Sciatic nerve (tissue), 1 donor: ENCODE data around the gene NLRP3. TPM values are rescaled to one million over a fixed set of nuclear protein-coding genes. Genes with fewer than 3 reads are reported as not detected.

ENCODE experiments used
- total RNA-seq: library from RNA; stranded (reverse); fragmentation: NEBNext Ultra II Directional; extraction: Animal tissue kit (Norgen Biotek cat#: 25700); gene quantifications from one replicate; pipeline ENCODE4 v1.2.1, GENCODE V29; 2021
- donor health status: DM: no; HTN: no; CAD: no.

Gene NLRP3
- total RNA-seq, 1 donor from 2014 or later = 6.6 TPM

Other genes with a start within 250 kb of the NLRP3 start
- gene ZNF124, start 244.2 kb upstream of the NLRP3 start, total RNA-seq = 29.6 TPM
- gene VN1R5, start 160.1 kb upstream of the NLRP3 start, total RNA-seq = not detected
- gene ZNF496, start 84.3 kb upstream of the NLRP3 start, total RNA-seq = 30.0 TPM
- not detected for gene OR2B11, start 41.9 kb downstream of the NLRP3 start, total RNA-seq
- gene OR2C3, start 120.3 kb downstream of the NLRP3 start, total RNA-seq = not detected
- 1.2 TPM for gene GCSAML, start 133.0 kb downstream of the NLRP3 start, total RNA-seq
- gene OR2G2, start 172.2 kb downstream of the NLRP3 start, total RNA-seq = not detected
- gene OR2G3, start 189.4 kb downstream of the NLRP3 start, total RNA-seq = not detected